Neuronal stem cell (in vitro differentiated cells): ENCODE data around the gene RERG.

Experiments
- DNase-seq: peaks from one replicate; pipeline ENCODE4 v3.0.0-alpha.2; 2013; ENCODE audit warnings: low spot score
- H2AFZ ChIP-seq: one replicate; pipeline ENCODE4 v1.6.1; 2013; ENCODE audit warnings: mild to moderate bottlenecking, low read length, inconsistent platforms
- H2AK5ac ChIP-seq: 2 replicates; pipeline ENCODE4 v1.6.1; 2013; ENCODE audit warnings: low read depth, mild to moderate bottlenecking, inconsistent platforms, low read length, moderate library complexity, mixed read lengths
- H2BK120ac ChIP-seq: 2 replicates; pipeline ENCODE4 v1.6.1; 2013; ENCODE audit warnings: low read depth, mild to moderate bottlenecking, inconsistent platforms, low read length, moderate library complexity, mixed read lengths
- H2BK12ac ChIP-seq: one replicate; pipeline ENCODE4 v1.6.1; 2013; ENCODE audit warnings: low read length, inconsistent platforms
- H2BK15ac ChIP-seq: 2 replicates; pipeline ENCODE4 v1.6.1; 2013; ENCODE audit warnings: mild to moderate bottlenecking, low read length, inconsistent platforms, mixed read lengths
- H2BK5ac ChIP-seq: one replicate; pipeline ENCODE4 v1.6.1; 2013; ENCODE audit warnings: inconsistent platforms, mild to moderate bottlenecking, low read length, moderate library complexity
- H3K14ac ChIP-seq: one replicate; pipeline ENCODE4 v1.6.1; 2013; ENCODE audit warnings: low read length, inconsistent platforms
- H3K18ac ChIP-seq: 2 replicates; pipeline ENCODE4 v1.6.1; 2013; ENCODE audit warnings: low read length, inconsistent platforms
- H3K23ac ChIP-seq: 2 replicates; pipeline ENCODE4 v1.6.1; 2013; ENCODE audit warnings: low read depth, mild to moderate bottlenecking, mixed read lengths, low read length, inconsistent platforms; ENCODE audit not compliant: poor library complexity
- H3K27ac ChIP-seq: replicated peaks from 3 replicates; pipeline ENCODE4 v1.5.1; 2013; ENCODE audit warnings: low read length, inconsistent platforms
- H3K27me3 ChIP-seq, 3 experiments: 2 replicates each; pipeline ENCODE4 v1.6.1; 2013; ENCODE audit warnings: low read length in 3 of 3, mild to moderate bottlenecking in 2 of 3, inconsistent platforms in 1 of 3, low read depth in 1 of 3, mixed read lengths in 1 of 3, moderate library complexity in 1 of 3; ENCODE audit not compliant: control insufficient read depth in 3 of 3, insufficient read depth in 3 of 3
- H3K36me3 ChIP-seq, 2 donors: replicated peaks in 1 of 2; 2 replicates each; pipeline ENCODE4 v1.6.1; 2013; ENCODE audit warnings: low read length in 2 of 2; ENCODE audit not compliant: control insufficient read depth in 2 of 2, insufficient read depth in 2 of 2
- H3K4ac ChIP-seq: 2 replicates; pipeline ENCODE4 v1.6.1; 2013; ENCODE audit warnings: inconsistent platforms, mild to moderate bottlenecking, low read length, moderate library complexity
- H3K4me1 ChIP-seq, 2 donors: 1 replicate in 1 of 2; 2 replicates in 1 of 2; pipeline ENCODE4 v1.6.1; 2013; ENCODE audit warnings: low read length in 2 of 2, low read depth in 1 of 2; ENCODE audit not compliant: control insufficient read depth in 2 of 2, insufficient read depth in 1 of 2
- H3K4me2 ChIP-seq: one replicate; pipeline ENCODE4 v1.6.1; 2013; ENCODE audit warnings: mild to moderate bottlenecking, low read length, inconsistent platforms; ENCODE audit not compliant: insufficient read depth, poor library complexity, severe bottlenecking
- H3K4me3 ChIP-seq, 2 donors: 2 replicates each; pipeline ENCODE4 v1.5.1; 2013; ENCODE audit warnings: low read length in 2 of 2, mild to moderate bottlenecking in 2 of 2, inconsistent platforms in 1 of 2, moderate library complexity in 1 of 2
- H3K79me1 ChIP-seq: one replicate; pipeline ENCODE4 v1.6.1; 2013; ENCODE audit warnings: low read depth, mild to moderate bottlenecking, inconsistent platforms, low read length, moderate library complexity
- H3K9ac ChIP-seq: one replicate; pipeline ENCODE4 v1.6.1; 2013; ENCODE audit warnings: mild to moderate bottlenecking, low read depth, low read length, inconsistent platforms; ENCODE audit not compliant: poor library complexity
- H3K9me3 ChIP-seq, 2 donors: replicated peaks in 1 of 2; 2 replicates each; pipeline versions ENCODE3 to v1.6.1; 2013; ENCODE audit warnings: low read length in 2 of 2, mild to moderate bottlenecking in 2 of 2, inconsistent platforms in 1 of 2, low read depth in 1 of 2, mixed read lengths in 1 of 2, moderate library complexity in 1 of 2; ENCODE audit not compliant: control insufficient read depth in 2 of 2, insufficient read depth in 1 of 2
- H4K8ac ChIP-seq: one replicate; pipeline ENCODE4 v1.6.1; 2013; ENCODE audit warnings: low read depth, mild to moderate bottlenecking, inconsistent platforms, low read length, moderate library complexity
- H4K91ac ChIP-seq: one replicate; pipeline ENCODE4 v1.6.1; 2013; ENCODE audit warnings: low read length, low read depth, mild to moderate bottlenecking, inconsistent platforms; ENCODE audit not compliant: poor library complexity
- WGBS, 2 donors: extraction: QIAGEN DNeasy Blood & Tissue Kit; methylation state at CpG; one replicate each; pipeline ENCODE4 v1.1.7; 2013; ENCODE audit warnings: missing lambda C conversion rate in 2 of 2, mixed read lengths in 1 of 2; ENCODE audit not compliant: insufficient read length in 2 of 2, insufficient replicate concordance in 1 of 2; ENCODE audit errors: extremely low coverage in 2 of 2; 5-methylcytosine and 5-hydroxymethylcytosine counted together

The RERG gene

DNA sequence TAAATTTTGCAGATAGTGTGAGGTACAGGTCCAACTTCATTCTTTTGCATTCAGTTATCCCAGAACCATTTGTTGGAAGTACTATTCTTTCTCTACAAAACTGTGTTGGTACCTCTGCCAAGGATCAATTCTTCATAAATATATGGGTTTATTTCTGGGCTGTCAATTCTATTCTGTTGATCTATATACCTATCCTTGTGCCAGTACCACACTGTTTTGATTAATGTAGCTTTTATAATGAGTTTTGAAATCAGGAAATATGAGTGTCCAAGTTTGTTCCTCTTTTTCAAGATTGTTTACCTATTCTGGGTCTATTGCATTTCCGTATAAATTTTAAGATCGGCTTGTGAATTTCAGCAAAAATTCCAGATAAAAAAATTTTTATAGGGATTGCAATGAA is 48.1 kb downstream of the RERG start:
- H3K23ac ChIP-seq, result no peak overlapping the region
- H3K27ac ChIP-seq, result no peak overlapping the region
- no peak overlapping the region for H2AK5ac ChIP-seq
- H3K4me1 ChIP-seq, result no peaks in the 10 kb centered on the region
- no peak overlapping the region for H2AFZ ChIP-seq
- H4K91ac ChIP-seq, result no peak overlapping the region
- H3K27me3 ChIP-seq, result no peaks in the 10 kb centered on the region
- H3K9me3 ChIP-seq, result no peaks in the 10 kb centered on the region
- H3K9ac ChIP-seq, result no peak overlapping the region
- no peak overlapping the region for H2BK120ac ChIP-seq
- no peaks in the 10 kb centered on the region for H3K36me3 ChIP-seq
- no peak overlapping the region for H3K4me2 ChIP-seq
- H2BK15ac ChIP-seq, result no peak overlapping the region
- no peak overlapping the region for H3K18ac ChIP-seq
- DNase-seq, result no peak
- no peak overlapping the region for H3K4ac ChIP-seq
- no peaks in the 10 kb centered on the region for H3K79me1 ChIP-seq
- no CpG with 5 or more reads among the region's 2 CpGs for WGBS, 2 donors
- no peak overlapping the region for H2BK5ac ChIP-seq
- H3K14ac ChIP-seq, result no peak overlapping the region
- no peak overlapping the region for H4K8ac ChIP-seq
- H2BK12ac ChIP-seq, result no peak overlapping the region
- no peak overlapping the region for H3K4me3 ChIP-seq

DNA sequence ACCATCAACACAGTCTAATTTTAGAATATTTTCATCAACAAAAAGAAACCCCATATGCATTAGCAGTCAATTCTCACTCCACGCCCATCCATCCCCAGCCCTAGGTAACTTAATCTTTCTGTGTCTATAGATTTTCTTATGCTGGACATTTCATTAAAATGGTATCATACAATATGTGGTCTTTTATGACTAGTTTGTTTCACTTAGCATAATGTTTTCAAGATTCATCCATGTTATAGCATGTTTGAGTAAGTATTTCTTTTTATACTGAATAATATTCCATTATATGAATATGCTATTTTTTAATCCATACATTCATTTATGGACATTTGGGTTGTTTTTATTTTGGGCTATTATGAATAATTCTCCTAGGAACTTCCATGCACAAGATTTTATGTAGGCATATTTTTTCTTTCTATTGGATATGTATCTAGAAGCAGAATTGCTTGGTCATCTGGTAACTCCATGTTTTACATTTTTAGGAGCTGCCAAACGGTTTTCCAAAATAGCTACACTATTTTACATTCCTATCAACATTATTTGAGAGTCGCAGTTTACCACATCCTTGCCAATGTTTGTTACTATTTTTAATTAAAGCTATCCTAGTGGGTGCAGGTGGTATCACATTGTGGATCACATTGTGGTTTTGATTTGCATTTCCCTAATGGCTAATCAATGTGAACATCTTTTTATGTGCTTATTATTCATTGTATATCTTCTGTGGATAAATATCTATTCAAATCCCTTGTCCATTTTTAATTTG is 49.0 kb downstream of the RERG start:
- Histone ChIP-seq H3K4ac (no peak overlapping the region), H2BK5ac (no peak overlapping the region), H2AK5ac (no peak overlapping the region), H4K8ac (no peak overlapping the region), H3K27me3 (no peaks in the 10 kb centered on the region), H4K91ac (no peak overlapping the region), H3K4me1 (no peaks in the 10 kb centered on the region), H3K27ac (no peak overlapping the region), H2BK120ac (no peak overlapping the region), H3K9me3 (no peaks in the 10 kb centered on the region), H3K4me2 (no peak overlapping the region), H3K79me1 (no peaks in the 10 kb centered on the region), H2AFZ (no peak overlapping the region), H3K18ac (no peak overlapping the region), H3K14ac (no peak overlapping the region), H3K23ac (no peak overlapping the region), H3K4me3 (no peak overlapping the region), H2BK12ac (no peak overlapping the region), H2BK15ac (no peak overlapping the region), H3K9ac (no peak overlapping the region), H3K36me3 (no peaks in the 10 kb centered on the region)
- no CpG with 5 or more reads among the region's 3 CpGs for WGBS, 2 donors
- DNase-seq, result no peak

DNA sequence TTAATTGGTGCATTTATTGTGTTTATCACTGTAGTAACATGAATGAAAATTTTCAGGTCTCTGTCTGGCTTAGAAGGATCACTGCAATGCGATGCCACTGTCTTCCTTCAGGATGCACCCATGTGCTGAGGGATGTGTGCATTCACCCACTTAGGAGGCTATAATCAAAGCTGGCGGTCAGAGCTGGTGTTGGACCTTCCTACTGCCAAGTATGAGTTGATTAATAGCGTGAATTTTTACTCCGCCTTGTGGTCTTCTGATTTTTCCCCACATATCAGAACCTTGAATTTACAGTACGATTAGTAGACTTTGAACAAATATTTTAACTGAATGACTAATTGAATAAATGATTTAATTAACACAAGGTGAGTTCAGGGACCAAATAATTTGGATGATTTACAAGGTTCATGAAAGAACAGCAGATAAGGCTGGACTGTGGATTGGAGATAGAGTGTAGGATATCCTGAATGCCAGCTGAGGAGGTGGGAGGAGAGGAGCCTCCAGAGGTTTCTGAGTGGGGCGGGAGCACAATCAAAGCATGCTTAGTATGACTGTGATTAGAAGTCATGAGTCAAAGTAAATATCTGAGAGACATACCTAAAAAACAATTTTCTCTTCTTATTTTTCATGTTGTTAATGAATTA is 50.1 kb downstream of the RERG start:
- Histone ChIP-seq H3K4ac (no peak overlapping the region), H3K23ac (no peak overlapping the region), H2BK120ac (no peak overlapping the region), H3K4me1 (no peaks in the 10 kb centered on the region), H2BK15ac (no peak overlapping the region), H2AFZ (no peak overlapping the region), H3K4me3 (no peak overlapping the region), H3K27ac (no peak overlapping the region), H2BK12ac (no peak overlapping the region), H3K14ac (no peak overlapping the region), H3K9me3 (no peaks in the 10 kb centered on the region), H3K4me2 (no peak overlapping the region), H2AK5ac (no peak overlapping the region), H4K8ac (no peak overlapping the region), H2BK5ac (no peak overlapping the region), H3K18ac (no peak overlapping the region), H4K91ac (no peak overlapping the region), H3K79me1 (no peaks in the 10 kb centered on the region), H3K36me3 (no peaks in the 10 kb centered on the region), H3K27me3 (no peaks in the 10 kb centered on the region), H3K9ac (no peak overlapping the region)
- DNase-seq, result no peak
- WGBS, 2 donors, result no CpG with 5 or more reads among the region's 6 CpGs

DNA sequence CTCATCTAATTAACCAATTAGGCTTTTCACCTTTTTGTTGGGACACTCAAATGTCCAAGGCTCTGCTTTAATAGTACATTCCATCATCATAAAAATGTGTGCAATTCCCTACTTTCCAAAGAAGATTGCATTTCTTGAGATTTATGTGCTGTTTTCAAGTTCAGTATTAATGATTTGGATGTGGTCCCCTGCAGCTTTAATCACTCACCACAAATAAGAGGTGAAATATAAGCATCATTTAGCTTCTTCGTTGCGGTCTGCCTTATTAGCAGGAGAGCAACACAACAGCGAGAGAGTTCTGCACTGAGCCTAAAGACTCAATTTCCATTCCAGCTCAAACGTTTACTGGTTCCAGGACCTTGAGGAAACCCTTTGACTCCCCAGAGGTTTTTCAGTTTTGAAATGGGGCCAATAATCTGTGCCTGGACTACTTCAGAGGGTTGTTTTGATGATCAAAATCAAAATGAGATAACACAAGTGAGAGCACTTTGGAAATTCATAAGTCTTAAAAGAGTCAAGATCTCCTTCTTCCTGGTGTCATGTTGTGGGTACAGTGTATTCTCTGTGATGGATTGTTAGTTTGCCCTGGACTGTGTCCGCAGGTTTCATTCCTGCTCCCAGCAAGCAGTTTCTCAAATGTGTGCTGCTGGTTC is 53.1 kb downstream of the RERG start:
- H3K23ac ChIP-seq, result no peak overlapping the region
- no peaks in the 10 kb centered on the region for H3K36me3 ChIP-seq
- no peak overlapping the region for H4K91ac ChIP-seq
- H3K4ac ChIP-seq, result no peak overlapping the region
- no peak overlapping the region for H2BK12ac ChIP-seq
- H3K79me1 ChIP-seq, result no peaks in the 10 kb centered on the region
- H2AFZ ChIP-seq, result no peak overlapping the region
- H3K27ac ChIP-seq, result no peak overlapping the region
- DNase-seq, result no peak
- no peak overlapping the region for H3K18ac ChIP-seq
- WGBS, 2 donors, result no CpG with 5 or more reads among the region's 5 CpGs
- H2BK120ac ChIP-seq, result no peak overlapping the region
- H3K9me3 ChIP-seq, result no peaks in the 10 kb centered on the region
- H3K27me3 ChIP-seq, result peaks cover 0 to 7% (median 0%) of the 10 kb centered on the region in 3 experiments
- no peaks in the 10 kb centered on the region for H3K4me1 ChIP-seq
- no peak overlapping the region for H2BK15ac ChIP-seq
- H2BK5ac ChIP-seq, result no peak overlapping the region
- no peak overlapping the region for H3K14ac ChIP-seq
- no peak overlapping the region for H4K8ac ChIP-seq
- H3K4me3 ChIP-seq, result no peak overlapping the region
- H3K9ac ChIP-seq, result no peak overlapping the region
- H2AK5ac ChIP-seq, result no peak overlapping the region
- H3K4me2 ChIP-seq, result no peak overlapping the region
